Keratinocyte (primary cell): ENCODE data around the gene TENM4. TPM values are rescaled to one million over a fixed set of nuclear protein-coding genes. Genes with fewer than 3 reads are reported as not detected.

Experiments
- DNase-seq: peaks from one replicate; pipeline ENCODE4 v3.0.0-alpha.2; 2011; ENCODE audit warnings: low read depth, missing footprints, low spot score
- FAIRE-seq: peaks from 2 replicates; lab custom pipeline; 2011; peaks lifted over from hg19 to GRCh38; lab: Jason Lieb, UNC
- H2AFZ ChIP-seq: 2 replicates; pipeline ENCODE4 v1.6.0; 2012; ENCODE audit warnings: low read length, control low read depth, inconsistent platforms; ENCODE audit not compliant: control insufficient read depth
- H3K27ac ChIP-seq: 2 replicates; pipeline ENCODE4 v1.5.1; 2011; ENCODE audit warnings: low read length; ENCODE audit not compliant: control insufficient read depth, insufficient read depth
- H3K27me3 ChIP-seq: 3 replicates; pipeline ENCODE4 v1.6.0; 2011; ENCODE audit warnings: low read length; ENCODE audit not compliant: control insufficient read depth, insufficient read depth; ENCODE audit errors: extremely low read depth
- H3K36me3 ChIP-seq, 2 experiments: 2 replicates in 1 of 2; 3 replicates in 1 of 2; pipeline ENCODE4 v1.5.1; 2011; ENCODE audit warnings: low read length in 2 of 2, mild to moderate bottlenecking in 1 of 2; ENCODE audit not compliant: control insufficient read depth in 2 of 2, insufficient read depth in 2 of 2; ENCODE audit errors: extremely low read depth in 1 of 2
- H3K4me1 ChIP-seq: 3 replicates; pipeline ENCODE4 v1.5.1; 2011; ENCODE audit warnings: low read length; ENCODE audit not compliant: control insufficient read depth, insufficient read depth; ENCODE audit errors: extremely low read depth
- H3K4me2 ChIP-seq: 3 replicates; pipeline ENCODE4 v1.6.0; 2011; ENCODE audit warnings: low read depth, low read length; ENCODE audit not compliant: control insufficient read depth, insufficient read depth; ENCODE audit errors: extremely low read depth
- H3K4me3 ChIP-seq, 3 experiments: fragments of 200-600 bp in 1 of 3; sonication (generic) in 1 of 3; 2 replicates in 2 of 3; 3 replicates in 1 of 3; pipeline ENCODE4 v1.5.1; 2011 to 2016; ENCODE audit warnings: low read length in 3 of 3, mild to moderate bottlenecking in 3 of 3, control low read depth in 2 of 3, inconsistent platforms in 1 of 3, low read depth in 1 of 3, mixed read lengths in 1 of 3, mixed run types in 1 of 3, moderate library complexity in 1 of 3; ENCODE audit not compliant: control insufficient read depth in 2 of 3, insufficient read depth in 2 of 3; ENCODE audit errors: extremely low read depth in 1 of 3
- H3K79me2 ChIP-seq: 2 replicates; pipeline ENCODE4 v1.6.0; 2012; ENCODE audit warnings: low read length; ENCODE audit not compliant: control insufficient read depth, insufficient read depth
- H3K9ac ChIP-seq: 3 replicates; pipeline ENCODE4 v1.6.0; 2011; ENCODE audit warnings: low read length; ENCODE audit not compliant: control insufficient read depth, insufficient read depth; ENCODE audit errors: extremely low read depth
- H3K9me1 ChIP-seq: 3 replicates; pipeline ENCODE4 v1.6.0; 2011; ENCODE audit warnings: low read length; ENCODE audit not compliant: control insufficient read depth, insufficient read depth; ENCODE audit errors: extremely low read depth
- H3K9me3 ChIP-seq: 2 replicates; pipeline ENCODE4 v1.5.1; 2012; ENCODE audit warnings: low read depth, low read length; ENCODE audit not compliant: control insufficient read depth
- H4K20me1 ChIP-seq: 3 replicates; pipeline ENCODE4 v1.6.0; 2011; ENCODE audit warnings: low read length; ENCODE audit not compliant: control insufficient read depth, insufficient read depth; ENCODE audit errors: extremely low read depth
- EZH2 ChIP-seq: IDR thresholded peaks from one replicate; pipeline ENCODE4 v1.6.1; 2012; ENCODE audit warnings: inconsistent platforms, mild to moderate bottlenecking, low read length, moderate library complexity
- dilution Hi-C: fragments of 300-500 bp; cut with MboI; formaldehyde crosslinking; loops from one replicate; pipeline ENCODE4 v1.7.0; 2020; ENCODE audit warnings: low sequenced_read_pairs; ENCODE audit not compliant: extremely low pct_ligation_motif_present
- polyA plus RNA-seq, 5 experiments: library from polyadenylated mRNA; depleted of rRNA in 3 of 5; stranded (reverse) in 3 of 5; stranded (forward) in 1 of 5; unstranded in 1 of 5; fragments of >200 nt; gene quantifications; 1 replicate in 1 of 5; 2 replicates in 3 of 5; 3 replicates in 1 of 5; pipeline versions ENCODE4 v1.2.1 to v1.2.3, GENCODE V29; 2011 to 2012; ENCODE audit warnings: missing spikeins in 2 of 5, low read depth in 1 of 5, low replicate concordance in 1 of 5
- TF ChIP-seq, protein P1 (sequence below), 3 experiments: IDR thresholded peaks in 1 of 3; conservative IDR thresholded peaks in 1 of 3; optimal IDR thresholded peaks in 1 of 3; 2 replicates in 2 of 3; 3 replicates in 1 of 3; pipeline versions ENCODE3 to v1.5.1; 2011; ENCODE audit warnings: low read length in 3 of 3, mild to moderate bottlenecking in 3 of 3, moderate library complexity in 2 of 3, control low read depth in 1 of 3, inconsistent platforms in 1 of 3; ENCODE audit not compliant: insufficient read depth in 2 of 3; ENCODE audit errors: extremely low read depth in 1 of 3

TENM4 gene
- polyA plus RNA-seq, 1 donor (not counting 4 experiments of a cell fraction or from before 2014, with no cell fraction given): 3.5 TPM

DNA sequence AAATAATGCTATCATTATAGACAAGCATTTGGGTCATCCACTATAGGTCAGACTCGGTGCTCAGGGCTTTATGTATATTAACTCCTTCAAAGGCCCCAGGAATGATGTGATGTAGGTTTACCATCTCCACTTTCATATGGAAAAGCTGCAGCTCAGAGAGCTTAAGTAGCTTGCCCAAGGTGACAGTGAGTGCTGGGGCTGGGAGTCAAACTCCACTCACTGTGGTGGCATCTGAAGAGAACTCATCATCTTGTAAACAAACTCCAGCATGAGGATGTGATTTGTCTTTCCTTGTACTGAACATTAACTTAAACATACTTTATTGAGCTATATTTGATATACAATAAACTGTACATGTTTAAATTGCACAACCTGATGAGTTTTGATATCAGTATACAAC, 25.4 kb downstream of the TENM4 start:
- H3K27ac ChIP-seq: peak overlapping the region; percentile 85

DNA sequence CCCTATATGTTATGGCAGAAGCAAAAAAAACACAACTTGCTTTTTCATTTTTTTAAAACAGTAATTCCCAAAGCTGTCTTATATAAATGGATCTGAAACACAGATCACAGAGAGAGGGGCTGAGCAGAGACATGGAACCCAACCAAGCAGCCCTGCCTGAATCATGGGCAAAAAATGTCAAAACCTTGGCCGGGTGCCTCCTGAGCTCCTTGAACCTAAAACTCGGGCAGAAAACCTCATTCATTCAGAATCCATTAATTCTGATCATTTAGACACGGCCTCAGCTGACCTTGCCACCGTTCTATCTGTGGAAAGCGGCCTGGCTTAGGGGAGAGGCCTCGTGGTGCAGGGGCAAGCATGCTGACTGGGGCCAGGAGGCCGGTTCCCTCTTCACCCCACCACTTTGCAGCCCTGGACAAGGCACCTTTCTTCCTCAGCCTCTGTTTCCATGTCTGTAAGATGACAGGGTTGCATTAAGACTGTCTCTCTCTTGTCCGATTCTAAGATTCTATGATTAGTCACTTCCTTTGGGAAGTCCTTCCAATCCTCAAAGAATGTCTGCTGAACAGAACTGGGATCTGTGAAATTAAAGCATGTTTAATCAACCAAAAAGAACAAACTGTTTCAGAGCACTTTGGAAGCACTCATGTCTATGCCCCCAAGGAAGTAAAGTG, 26.0 kb downstream of the TENM4 start:
- no peaks in the 10 kb centered on the region for H4K20me1 ChIP-seq
- peaks cover 52% of the 10 kb centered on the region for H3K79me2 ChIP-seq
- no peak for TF ChIP-seq EZH2
- TF ChIP-seq, protein P1, sequence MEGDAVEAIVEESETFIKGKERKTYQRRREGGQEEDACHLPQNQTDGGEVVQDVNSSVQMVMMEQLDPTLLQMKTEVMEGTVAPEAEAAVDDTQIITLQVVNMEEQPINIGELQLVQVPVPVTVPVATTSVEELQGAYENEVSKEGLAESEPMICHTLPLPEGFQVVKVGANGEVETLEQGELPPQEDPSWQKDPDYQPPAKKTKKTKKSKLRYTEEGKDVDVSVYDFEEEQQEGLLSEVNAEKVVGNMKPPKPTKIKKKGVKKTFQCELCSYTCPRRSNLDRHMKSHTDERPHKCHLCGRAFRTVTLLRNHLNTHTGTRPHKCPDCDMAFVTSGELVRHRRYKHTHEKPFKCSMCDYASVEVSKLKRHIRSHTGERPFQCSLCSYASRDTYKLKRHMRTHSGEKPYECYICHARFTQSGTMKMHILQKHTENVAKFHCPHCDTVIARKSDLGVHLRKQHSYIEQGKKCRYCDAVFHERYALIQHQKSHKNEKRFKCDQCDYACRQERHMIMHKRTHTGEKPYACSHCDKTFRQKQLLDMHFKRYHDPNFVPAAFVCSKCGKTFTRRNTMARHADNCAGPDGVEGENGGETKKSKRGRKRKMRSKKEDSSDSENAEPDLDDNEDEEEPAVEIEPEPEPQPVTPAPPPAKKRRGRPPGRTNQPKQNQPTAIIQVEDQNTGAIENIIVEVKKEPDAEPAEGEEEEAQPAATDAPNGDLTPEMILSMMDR (optimal IDR thresholded peaks at IDR 0.05 in 1 of 3, IDR thresholded peaks at IDR 0.05 in 1 of 3, conservative IDR thresholded peaks at IDR 0.05 in 1 of 3; ENCODE audit: extremely low read depth in 1 of 3, insufficient read depth in 2 of 3, low read length in 3 of 3): no peak
- peaks cover 71% of the 10 kb centered on the region for H3K4me1 ChIP-seq
- no peaks in the 10 kb centered on the region for H3K9me1 ChIP-seq
- peak overlapping the region; percentile 49 for H3K9ac ChIP-seq
- dilution Hi-C loops: no loop called here
- FAIRE-seq (peak; percentile 95), DNase-seq (peak; percentile 73)
- no peak overlapping the region for H2AFZ ChIP-seq
- H3K9me3 ChIP-seq: no peaks in the 10 kb centered on the region
- H3K4me2 ChIP-seq: peak overlapping the region; percentile 76
- H3K36me3 ChIP-seq: no peaks in the 10 kb centered on the region
- peak overlapping the region; percentile 85 for H3K27ac ChIP-seq
- peak overlapping the region in 1 of 3 experiments; percentile 47 for H3K4me3 ChIP-seq
- H3K27me3 ChIP-seq: no peaks in the 10 kb centered on the region

More for the DNA sequence above, 25.4 kb downstream of the TENM4 start:
- Histone ChIP-seq H4K20me1 (no peaks in the 10 kb centered on the region), H3K27me3 (no peaks in the 10 kb centered on the region), H3K36me3 (no peaks in the 10 kb centered on the region), H3K4me3 (peak overlapping the region in 1 of 3 experiments; percentile 1), H3K4me2 (peak overlapping the region; percentile 76), H3K4me1 (peaks cover 77% of the 10 kb centered on the region), H3K9me3 (no peaks in the 10 kb centered on the region), H2AFZ (no peak overlapping the region), H3K9ac (no peak overlapping the region), H3K79me2 (peaks cover 51% of the 10 kb centered on the region), H3K9me1 (no peaks in the 10 kb centered on the region)
- FAIRE-seq: peak; percentile 64
- no peak for TF ChIP-seq EZH2
- TF ChIP-seq, protein P1 (optimal IDR thresholded peaks at IDR 0.05 in 1 of 3, IDR thresholded peaks at IDR 0.05 in 1 of 3, conservative IDR thresholded peaks at IDR 0.05 in 1 of 3; ENCODE audit: extremely low read depth in 1 of 3, insufficient read depth in 2 of 3, low read length in 3 of 3): no peak
- dilution Hi-C loops: no loop called here
- DNase-seq: no peak
